NCI-H345 treated with DMSO at 0.1 percent for 48 hours (cell line): Measurements from ENCODE around the gene RPS6KA5.
A peak's percentile ranks its signal among the peaks of the same experiment; 100 is the strongest.
"Not testable (repeated sequence)": the region's sequence is repeated elsewhere in the genome, so short reads cannot be mapped to it uniquely, and the experiment has no call there.

Source experiments
- DNase-seq: peaks from one replicate; lab custom pipeline; 2025; ENCODE audit not compliant: unreplicated experiment; lab: John Stamatoyannopoulos, UW

The RPS6KA5 gene

GRCh38 chr14:90942511-90942910 is 117.9 kb downstream of the RPS6KA5 start:
- DNase-seq = no peak

GRCh38 chr14:90941706-90942105 is 118.7 kb downstream of the RPS6KA5 start:
- no peak for DNase-seq

- DNase-seq = no peak
Measured at GRCh38 chr14:90940318-90940962, 120.0 kb downstream of the RPS6KA5 start.

- not testable (repeated sequence) for DNase-seq
Measured at GRCh38 chr14:90939252-90939795, 121.1 kb downstream of the RPS6KA5 start.

GRCh38 chr14:90938615-90939014 is 121.8 kb downstream of the RPS6KA5 start:
- no peak for DNase-seq

- DNase-seq = no peak
Measured at GRCh38 chr14:90936757-90937440, 123.5 kb downstream of the RPS6KA5 start.

- DNase-seq = no peak
Measured at GRCh38 chr14:90924621-90925340, 135.7 kb downstream of the RPS6KA5 start.

- no peak for DNase-seq
Measured at GRCh38 chr14:90922141-90922540, 138.3 kb downstream of the RPS6KA5 start.

- DNase-seq = no peak
Measured at GRCh38 chr14:90911121-90911520, 149.3 kb downstream of the RPS6KA5 start.

GRCh38 chr14:90907178-90907577 is 153.3 kb downstream of the RPS6KA5 start:
- no peak for DNase-seq

- no peak for DNase-seq
Measured at GRCh38 chr14:90905531-90905930, 154.9 kb downstream of the RPS6KA5 start.

GRCh38 chr14:90903101-90903500 is 157.3 kb downstream of the RPS6KA5 start:
- DNase-seq = peak; percentile 58

- DNase-seq = no peak
Measured at GRCh38 chr14:90900476-90901083, 159.9 kb downstream of the RPS6KA5 start.

GRCh38 chr14:90897022-90897421 is 163.4 kb downstream of the RPS6KA5 start:
- no peak for DNase-seq

GRCh38 chr14:90894241-90894640 is 166.2 kb downstream of the RPS6KA5 start:
- no peak for DNase-seq

GRCh38 chr14:90893510-90893909 is 166.9 kb downstream of the RPS6KA5 start:
- no peak for DNase-seq

- no peak for DNase-seq
Measured at GRCh38 chr14:90892970-90893369, 167.5 kb downstream of the RPS6KA5 start.

GRCh38 chr14:90891326-90891725 is 169.1 kb downstream of the RPS6KA5 start:
- DNase-seq = no peak

- DNase-seq = no peak
Measured at GRCh38 chr14:90890322-90891020, 170.0 kb downstream of the RPS6KA5 start.

GRCh38 chr14:90886297-90886815 is 174.1 kb downstream of the RPS6KA5 start:
- DNase-seq = no peak

- DNase-seq = no peak
Measured at GRCh38 chr14:90883782-90884181, 176.7 kb downstream of the RPS6KA5 start.
